ENCODE results near the gene CCDC85C.

DNA sequence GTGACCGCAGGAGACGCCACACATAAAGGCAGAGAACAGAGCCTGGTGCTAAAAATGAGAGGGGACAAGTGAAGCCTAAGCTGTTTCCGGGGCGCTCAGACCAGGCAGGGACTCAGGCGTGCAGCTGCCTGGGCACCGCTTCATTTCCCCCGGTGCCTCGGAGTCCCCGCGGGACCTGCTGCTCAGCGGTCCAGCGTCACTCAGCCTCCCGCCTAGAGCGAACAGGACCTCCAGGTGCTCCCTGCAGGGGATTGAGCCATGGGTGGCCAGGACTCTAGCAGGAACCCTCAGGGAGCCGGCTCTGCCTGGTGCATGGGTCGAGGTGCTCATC, 31.0 kb downstream of the CCDC85C start:
- TF ChIP-seq, protein P1, sequence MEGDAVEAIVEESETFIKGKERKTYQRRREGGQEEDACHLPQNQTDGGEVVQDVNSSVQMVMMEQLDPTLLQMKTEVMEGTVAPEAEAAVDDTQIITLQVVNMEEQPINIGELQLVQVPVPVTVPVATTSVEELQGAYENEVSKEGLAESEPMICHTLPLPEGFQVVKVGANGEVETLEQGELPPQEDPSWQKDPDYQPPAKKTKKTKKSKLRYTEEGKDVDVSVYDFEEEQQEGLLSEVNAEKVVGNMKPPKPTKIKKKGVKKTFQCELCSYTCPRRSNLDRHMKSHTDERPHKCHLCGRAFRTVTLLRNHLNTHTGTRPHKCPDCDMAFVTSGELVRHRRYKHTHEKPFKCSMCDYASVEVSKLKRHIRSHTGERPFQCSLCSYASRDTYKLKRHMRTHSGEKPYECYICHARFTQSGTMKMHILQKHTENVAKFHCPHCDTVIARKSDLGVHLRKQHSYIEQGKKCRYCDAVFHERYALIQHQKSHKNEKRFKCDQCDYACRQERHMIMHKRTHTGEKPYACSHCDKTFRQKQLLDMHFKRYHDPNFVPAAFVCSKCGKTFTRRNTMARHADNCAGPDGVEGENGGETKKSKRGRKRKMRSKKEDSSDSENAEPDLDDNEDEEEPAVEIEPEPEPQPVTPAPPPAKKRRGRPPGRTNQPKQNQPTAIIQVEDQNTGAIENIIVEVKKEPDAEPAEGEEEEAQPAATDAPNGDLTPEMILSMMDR (IDR thresholded peaks at IDR 0.05), result no peak
- TF ChIP-seq POLR2A (IDR thresholded peaks at IDR 0.05) (no peak), EP300 (IDR thresholded peaks at IDR 0.05) (no peak)

Measured in ovary (tissue), 3 donors.